PFSK-1 (cell line): ENCODE data around the gene WSCD2.

Experiments used
- FOXP2 ChIP-seq: optimal IDR thresholded peaks from 2 replicates; pipeline ENCODE3; 2011; ENCODE audit warnings: borderline replicate concordance, control low read depth, inconsistent platforms; ENCODE audit not compliant: insufficient read depth; ENCODE audit errors: extremely low read length, extremely low read depth
- POLR2AphosphoS5 ChIP-seq: IDR thresholded peaks from 2 replicates; pipeline ENCODE4 v1.6.1; 2012; ENCODE audit warnings: low read depth, mild to moderate bottlenecking, control low read depth, low read length, moderate library complexity
- SIN3A ChIP-seq: IDR thresholded peaks from 2 replicates; pipeline ENCODE4 v1.6.1; 2012; ENCODE audit warnings: mild to moderate bottlenecking, low read length, moderate library complexity, borderline replicate concordance; ENCODE audit not compliant: insufficient read depth
- TAF1 ChIP-seq: IDR thresholded peaks from 2 replicates; pipeline ENCODE4 v1.6.1; 2012; ENCODE audit warnings: low read length, control low read depth, borderline replicate concordance; ENCODE audit not compliant: insufficient read depth
- TF ChIP-seq, protein P1 (sequence below), 2 experiments: IDR thresholded peaks; 2 replicates each; pipeline versions ENCODE4 v1.6.1 to v1.8.0; 2011 to 2012; ENCODE audit warnings: low read depth in 2 of 2, low read length in 2 of 2, control low read depth in 1 of 2, inconsistent platforms in 1 of 2, mild to moderate bottlenecking in 1 of 2, moderate library complexity in 1 of 2; ENCODE audit not compliant: insufficient read depth in 1 of 2

Gene WSCD2

DNA sequence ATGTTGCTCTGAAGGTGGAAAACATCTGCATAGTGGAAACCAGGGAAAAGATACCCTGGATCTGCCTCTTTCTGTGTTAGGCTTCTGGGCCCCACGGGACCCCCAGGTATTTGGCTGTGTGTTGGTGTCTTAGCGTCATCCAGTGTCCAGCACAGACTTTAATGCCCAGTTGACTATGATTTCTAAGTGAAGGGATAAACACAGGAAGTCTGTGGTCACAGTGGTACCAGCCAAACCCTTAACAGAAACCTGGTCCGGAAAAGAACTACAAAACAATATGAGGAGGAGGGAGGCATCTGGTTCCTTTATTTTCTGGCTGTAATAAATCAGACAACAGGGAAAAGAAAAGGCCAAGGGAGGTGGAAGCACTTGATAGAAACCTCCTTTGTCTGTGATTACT lies 153.6 kb downstream of the WSCD2 start:
- TF ChIP-seq FOXP2 (no peak), SIN3A (no peak), TAF1 (no peak), POLR2AphosphoS5 (no peak)
- TF ChIP-seq, protein P1, sequence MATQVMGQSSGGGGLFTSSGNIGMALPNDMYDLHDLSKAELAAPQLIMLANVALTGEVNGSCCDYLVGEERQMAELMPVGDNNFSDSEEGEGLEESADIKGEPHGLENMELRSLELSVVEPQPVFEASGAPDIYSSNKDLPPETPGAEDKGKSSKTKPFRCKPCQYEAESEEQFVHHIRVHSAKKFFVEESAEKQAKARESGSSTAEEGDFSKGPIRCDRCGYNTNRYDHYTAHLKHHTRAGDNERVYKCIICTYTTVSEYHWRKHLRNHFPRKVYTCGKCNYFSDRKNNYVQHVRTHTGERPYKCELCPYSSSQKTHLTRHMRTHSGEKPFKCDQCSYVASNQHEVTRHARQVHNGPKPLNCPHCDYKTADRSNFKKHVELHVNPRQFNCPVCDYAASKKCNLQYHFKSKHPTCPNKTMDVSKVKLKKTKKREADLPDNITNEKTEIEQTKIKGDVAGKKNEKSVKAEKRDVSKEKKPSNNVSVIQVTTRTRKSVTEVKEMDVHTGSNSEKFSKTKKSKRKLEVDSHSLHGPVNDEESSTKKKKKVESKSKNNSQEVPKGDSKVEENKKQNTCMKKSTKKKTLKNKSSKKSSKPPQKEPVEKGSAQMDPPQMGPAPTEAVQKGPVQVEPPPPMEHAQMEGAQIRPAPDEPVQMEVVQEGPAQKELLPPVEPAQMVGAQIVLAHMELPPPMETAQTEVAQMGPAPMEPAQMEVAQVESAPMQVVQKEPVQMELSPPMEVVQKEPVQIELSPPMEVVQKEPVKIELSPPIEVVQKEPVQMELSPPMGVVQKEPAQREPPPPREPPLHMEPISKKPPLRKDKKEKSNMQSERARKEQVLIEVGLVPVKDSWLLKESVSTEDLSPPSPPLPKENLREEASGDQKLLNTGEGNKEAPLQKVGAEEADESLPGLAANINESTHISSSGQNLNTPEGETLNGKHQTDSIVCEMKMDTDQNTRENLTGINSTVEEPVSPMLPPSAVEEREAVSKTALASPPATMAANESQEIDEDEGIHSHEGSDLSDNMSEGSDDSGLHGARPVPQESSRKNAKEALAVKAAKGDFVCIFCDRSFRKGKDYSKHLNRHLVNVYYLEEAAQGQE (IDR thresholded peaks at IDR 0.05; ENCODE audit: insufficient read depth in 1 of 2, low read depth in 2 of 2, low read length in 2 of 2) = no peak

DNA sequence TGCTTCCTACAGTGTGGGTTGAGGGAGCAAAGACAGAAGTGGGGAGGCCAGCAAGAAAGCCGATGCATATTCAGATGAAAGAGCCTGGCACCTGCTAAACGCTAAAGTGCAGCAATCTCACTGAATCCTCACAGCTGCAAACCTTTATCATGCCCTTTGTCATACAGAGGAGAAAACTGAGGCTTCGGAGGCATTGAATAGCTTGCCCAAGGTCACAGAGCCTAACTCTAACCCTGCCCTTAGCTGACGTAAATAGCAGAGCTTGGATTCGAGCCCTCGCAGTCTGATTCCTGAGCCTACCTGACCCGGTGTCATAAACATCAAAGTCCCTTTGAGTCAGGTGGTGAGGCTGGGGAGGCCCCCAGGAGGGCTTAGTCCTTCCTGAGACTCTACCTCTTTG lies 155.1 kb downstream of the WSCD2 start:
- TF ChIP-seq FOXP2 = no peak
- no peak for TF ChIP-seq SIN3A
- TF ChIP-seq POLR2AphosphoS5 = no peak
- no peak for TF ChIP-seq TAF1
- TF ChIP-seq, protein P1 (IDR thresholded peaks at IDR 0.05; ENCODE audit: insufficient read depth in 1 of 2, low read depth in 2 of 2, low read length in 2 of 2) = no peak

DNA sequence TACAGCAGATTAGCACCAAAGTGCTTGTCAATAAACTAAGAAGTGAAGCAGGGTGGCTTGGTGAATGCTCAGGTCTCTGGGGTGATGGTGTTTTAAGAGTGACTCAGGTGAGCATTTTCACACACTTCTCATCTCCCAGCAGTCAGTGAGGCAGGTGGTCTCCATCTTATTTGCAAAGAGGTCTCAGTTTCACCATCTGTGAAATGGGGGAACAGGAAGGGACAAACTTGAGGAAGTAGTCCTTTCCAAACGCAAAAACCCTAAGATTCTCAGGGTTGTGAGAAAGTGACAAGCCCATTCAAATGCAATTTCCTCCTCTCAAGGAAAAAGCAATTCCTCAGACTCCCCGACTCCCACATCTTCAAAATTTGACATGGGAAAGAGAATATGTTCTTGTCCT lies 155.9 kb downstream of the WSCD2 start:
- TF ChIP-seq FOXP2 (no peak), SIN3A (no peak), TAF1 (no peak), POLR2AphosphoS5 (no peak)
- TF ChIP-seq, protein P1 (IDR thresholded peaks at IDR 0.05; ENCODE audit: insufficient read depth in 1 of 2, low read depth in 2 of 2, low read length in 2 of 2) = no peak

DNA sequence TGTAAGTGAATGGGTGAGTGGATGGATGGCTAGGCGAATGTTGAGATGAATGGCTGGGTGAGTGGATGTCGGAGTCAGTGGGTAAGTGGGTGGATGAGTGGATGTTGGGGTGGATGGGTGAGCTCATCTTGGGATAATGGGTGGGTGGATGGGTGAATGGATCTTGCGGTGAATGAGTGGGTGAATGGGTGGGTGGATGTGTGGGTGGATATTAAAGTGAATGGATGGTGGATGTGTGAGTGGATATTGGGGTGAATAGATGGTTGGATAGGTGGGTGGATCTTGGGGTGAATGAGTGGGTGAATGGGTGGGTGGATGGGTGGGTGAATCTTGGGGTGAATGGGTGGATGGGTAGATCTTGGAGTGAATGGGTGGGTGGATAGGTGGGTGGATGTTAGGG lies 158.1 kb downstream of the WSCD2 start:
- TF ChIP-seq, protein P1 (IDR thresholded peaks at IDR 0.05; ENCODE audit: insufficient read depth in 1 of 2, low read depth in 2 of 2, low read length in 2 of 2) = no peak
- no peak for TF ChIP-seq SIN3A
- no peak for TF ChIP-seq FOXP2
- TF ChIP-seq TAF1 = no peak
- no peak for TF ChIP-seq POLR2AphosphoS5

- TF ChIP-seq FOXP2 (no peak), SIN3A (no peak), TAF1 (no peak), POLR2AphosphoS5 (no peak)
- TF ChIP-seq, protein P1 (IDR thresholded peaks at IDR 0.05; ENCODE audit: insufficient read depth in 1 of 2, low read depth in 2 of 2, low read length in 2 of 2) = no peak
Measured at GRCh38 chr12:108289350-108290161, 160.5 kb downstream of the WSCD2 start.
